Neural progenitor cell (in vitro differentiated cells): ENCODE data around the gene PDCD6IP. TPM values are rescaled to one million over a fixed set of nuclear protein-coding genes. Genes with fewer than 3 reads are reported as not detected.

Experiments
- DNase-seq: peaks from one replicate; pipeline ENCODE4 v3.0.0-alpha.2; 2016; ENCODE audit warnings: low spot score
- H2AFZ ChIP-seq: fragments of 200-600 bp; sonication (generic); replicated peaks from 2 replicates; pipeline ENCODE4 v1.6.1; 2016; ENCODE audit warnings: antibody characterized with exemption
- H3F3A ChIP-seq: fragments of 200-600 bp; sonication (generic); 2 replicates; pipeline ENCODE4 v1.6.1; 2016; ENCODE audit warnings: antibody characterized with exemption, low read depth
- H3K27ac ChIP-seq: fragments of 200-600 bp; sonication (generic); 2 replicates; pipeline ENCODE4 v1.5.1; 2016; ENCODE audit warnings: mild to moderate bottlenecking
- H3K27me3 ChIP-seq: fragments of 200-600 bp; sonication (generic); 2 replicates; pipeline ENCODE4 v1.6.1; 2016; ENCODE audit warnings: mild to moderate bottlenecking, moderate library complexity
- H3K36me3 ChIP-seq: fragments of 200-600 bp; sonication (generic); 2 replicates; pipeline ENCODE4 v1.5.1; 2016
- H3K4me1 ChIP-seq: fragments of 200-600 bp; sonication (generic); 2 replicates; pipeline ENCODE4 v1.6.1; 2016; ENCODE audit warnings: mixed run types
- H3K4me2 ChIP-seq: fragments of 200-600 bp; sonication (generic); 2 replicates; pipeline ENCODE4 v1.6.1; 2016
- H3K4me3 ChIP-seq: fragments of 200-600 bp; sonication (generic); 2 replicates; pipeline ENCODE4 v1.5.1; 2016
- H3K79me2 ChIP-seq: fragments of 200-600 bp; sonication (generic); 2 replicates; pipeline ENCODE4 v1.6.1; 2016; ENCODE audit warnings: low read depth
- H3K9ac ChIP-seq: fragments of 200-600 bp; sonication (generic); 2 replicates; pipeline ENCODE4 v1.6.1; 2016
- H3K9me3 ChIP-seq: fragments of 200-600 bp; sonication (generic); 2 replicates; pipeline ENCODE4 v1.5.1; 2016; ENCODE audit warnings: low read depth
- H4K20me1 ChIP-seq: fragments of 200-600 bp; sonication (generic); 2 replicates; pipeline ENCODE4 v1.6.1; 2016; ENCODE audit warnings: low read depth
- H3K27ac Mint-ChIP-seq: 3 replicates; pipeline ENCODE4 v1.8.0; 2021; ENCODE audit warnings: mixed read lengths
- H3K27me3 Mint-ChIP-seq: 2 replicates; pipeline ENCODE4 v1.8.0; 2022; ENCODE audit warnings: low read depth, mild to moderate bottlenecking, inconsistent platforms, moderate library complexity, mixed read lengths; ENCODE audit not compliant: insufficient read depth
- H3K36me3 Mint-ChIP-seq: 3 replicates; pipeline ENCODE4 v1.8.0; 2021; ENCODE audit warnings: mixed read lengths
- H3K4me1 Mint-ChIP-seq: 3 replicates; pipeline ENCODE4 v1.8.0; 2021; ENCODE audit warnings: mixed read lengths
- H3K4me3 Mint-ChIP-seq: 3 replicates; pipeline ENCODE4 v1.8.0; 2021; ENCODE audit warnings: mild to moderate bottlenecking, moderate library complexity, mixed read lengths
- H3K9me3 Mint-ChIP-seq: 3 replicates; pipeline ENCODE4 v1.8.0; 2020; ENCODE audit warnings: mixed read lengths
- CTCF ChIP-seq: fragments of 200-600 bp; sonication (generic); IDR thresholded peaks from 2 replicates; pipeline ENCODE4 v1.5.1; 2017; ENCODE audit warnings: antibody characterized with exemption, mild to moderate bottlenecking
- EZH2 ChIP-seq: fragments of 200-600 bp; sonication (generic); IDR thresholded peaks from 2 replicates; pipeline ENCODE4 v1.6.1; 2017; ENCODE audit warnings: antibody characterized with exemption, mild to moderate bottlenecking, moderate library complexity
- EZH2phosphoT487 ChIP-seq: fragments of 200-600 bp; sonication (generic); IDR thresholded peaks from 2 replicates; pipeline ENCODE4 v1.6.1; 2017; ENCODE audit warnings: antibody characterized with exemption
- total RNA-seq: library from RNA; depleted of rRNA; stranded (reverse); fragments of >200 nt; gene quantifications from 2 replicates; pipeline ENCODE4 v1.2.3, GENCODE V29; 2015; ENCODE audit warnings: low replicate concordance

The PDCD6IP gene
- total RNA-seq, 1 donor from 2014 or later, result 93.7 TPM

GRCh38 chr3:33791477-33792166, 6.8 kb upstream of the PDCD6IP start:
- Mint-ChIP-seq H3K27me3 (peaks cover 2% of the 10 kb centered on the region), H3K4me3 (no peak overlapping the region), H3K4me1 (peaks cover 11% of the 10 kb centered on the region), H3K9me3 (no peaks in the 10 kb centered on the region), H3K36me3 (no peaks in the 10 kb centered on the region), H3K27ac (no peak overlapping the region)
- Histone ChIP-seq H3K4me1 (peaks cover 21% of the 10 kb centered on the region), H3K4me3 (no peak overlapping the region), H2AFZ (no peak overlapping the region), H3K4me2 (no peak overlapping the region), H3K9me3 (no peaks in the 10 kb centered on the region), H3F3A (peaks cover 7% of the 10 kb centered on the region), H3K36me3 (no peaks in the 10 kb centered on the region), H4K20me1 (no peaks in the 10 kb centered on the region), H3K27me3 (peaks cover 32% of the 10 kb centered on the region), H3K9ac (no peak overlapping the region), H3K79me2 (no peaks in the 10 kb centered on the region), H3K27ac (no peak overlapping the region)
- DNase-seq, result no peak
- TF ChIP-seq EZH2, result no peak
- no peak for TF ChIP-seq EZH2phosphoT487
- no peak for TF ChIP-seq CTCF

- H3K9me3 Mint-ChIP-seq, result no peaks in the 10 kb centered on the region
- H3K4me3 ChIP-seq, result no peak overlapping the region
- H3K4me2 ChIP-seq, result no peak overlapping the region
- peaks cover 5% of the 10 kb centered on the region for H3K4me1 Mint-ChIP-seq
- H3F3A ChIP-seq, result peaks cover 7% of the 10 kb centered on the region
- H3K27me3 Mint-ChIP-seq, result peaks cover 2% of the 10 kb centered on the region
- no peaks in the 10 kb centered on the region for H4K20me1 ChIP-seq
- H3K36me3 Mint-ChIP-seq, result no peaks in the 10 kb centered on the region
- no peak overlapping the region for H3K27ac Mint-ChIP-seq
- H2AFZ ChIP-seq, result no peak overlapping the region
- H3K9ac ChIP-seq, result no peak overlapping the region
- H3K9me3 ChIP-seq, result no peaks in the 10 kb centered on the region
- H3K27me3 ChIP-seq, result peaks cover 26% of the 10 kb centered on the region
- no peak overlapping the region for H3K4me3 Mint-ChIP-seq
- DNase-seq, result no peak
- no peaks in the 10 kb centered on the region for H3K36me3 ChIP-seq
- peaks cover 16% of the 10 kb centered on the region for H3K4me1 ChIP-seq
- H3K79me2 ChIP-seq, result no peaks in the 10 kb centered on the region
- no peak for TF ChIP-seq EZH2
- no peak for TF ChIP-seq EZH2phosphoT487
- no peak for TF ChIP-seq CTCF
- H3K27ac ChIP-seq, result no peak overlapping the region
Measured at GRCh38 chr3:33792167-33792892, 6.1 kb upstream of the PDCD6IP start.

GRCh38 chr3:33795131-33795530, 3.3 kb upstream of the PDCD6IP start:
- peaks cover 2% of the 10 kb centered on the region for H3K27me3 Mint-ChIP-seq
- Histone ChIP-seq H3K4me3 (no peak overlapping the region), H3K9me3 (no peaks in the 10 kb centered on the region), H4K20me1 (no peaks in the 10 kb centered on the region), H2AFZ (no peak overlapping the region), H3K4me1 (peaks cover 11% of the 10 kb centered on the region), H3K27me3 (peaks cover 12% of the 10 kb centered on the region), H3F3A (peaks cover 14% of the 10 kb centered on the region), H3K36me3 (no peaks in the 10 kb centered on the region), H3K9ac (no peak overlapping the region), H3K4me2 (no peak overlapping the region), H3K27ac (no peak overlapping the region), H3K79me2 (peaks cover 11% of the 10 kb centered on the region)
- H3K36me3 Mint-ChIP-seq, result peaks cover 2% of the 10 kb centered on the region
- H3K27ac Mint-ChIP-seq, result no peak overlapping the region
- no peak for DNase-seq
- no peak for TF ChIP-seq EZH2
- TF ChIP-seq CTCF, result no peak
- TF ChIP-seq EZH2phosphoT487, result no peak
- H3K4me1 Mint-ChIP-seq, result peaks cover 13% of the 10 kb centered on the region
- H3K4me3 Mint-ChIP-seq, result no peak overlapping the region
- no peaks in the 10 kb centered on the region for H3K9me3 Mint-ChIP-seq
